BE2C (cell line): ENCODE data around the gene IFI27.

Experiments used
- DNase-seq: peaks from one replicate; pipeline ENCODE4 v3.0.0-alpha.2; 2020
- H3K27me3 ChIP-seq: fragments of 250-450 bp; sonication (Bioruptor Pico); 2 replicates; pipeline ENCODE4 v1.5.1; 2020; ENCODE audit warnings: mild to moderate bottlenecking
- H3K36me3 ChIP-seq: fragments of 250-450 bp; sonication (Bioruptor Pico); 2 replicates; pipeline ENCODE4 v1.5.1; 2020; ENCODE audit warnings: mild to moderate bottlenecking
- H3K4me1 ChIP-seq: fragments of 250-450 bp; sonication (Bioruptor Pico); 2 replicates; pipeline ENCODE4 v1.5.1; 2020
- H3K4me3 ChIP-seq: 2 replicates; pipeline ENCODE4 v1.5.1; 2011; ENCODE audit warnings: low read depth, low read length
- H3K9me3 ChIP-seq: fragments of 250-450 bp; sonication (Bioruptor Pico); 2 replicates; pipeline ENCODE4 v1.5.1; 2020
- CTCF ChIP-seq: IDR thresholded peaks from 2 replicates; pipeline ENCODE4 v1.5.1; 2012; ENCODE audit warnings: mild to moderate bottlenecking, low read depth, low read length

Gene IFI27

GRCh38 chr14:94165744-94166143 is 55.2 kb downstream of the IFI27 start:
- Histone ChIP-seq H3K27me3 (peaks cover 3% of the 10 kb centered on the region; the same call in 1 of the 2 replicates), H3K36me3 (no peaks in the 10 kb centered on the region), H3K4me1 (no peaks in the 10 kb centered on the region), H3K4me3 (no peak overlapping the region), H3K9me3 (no peaks in the 10 kb centered on the region)
- DNase-seq, result no peak
- no peak for TF ChIP-seq CTCF
